ENCODE measurements around the gene SUSD2. TPM values are rescaled to one million over a fixed set of nuclear protein-coding genes. Genes with fewer than 3 reads are reported as not detected.

The SUSD2 gene
- total RNA-seq, 1 experiment from 2014 or later = 0.26 TPM

DNA sequence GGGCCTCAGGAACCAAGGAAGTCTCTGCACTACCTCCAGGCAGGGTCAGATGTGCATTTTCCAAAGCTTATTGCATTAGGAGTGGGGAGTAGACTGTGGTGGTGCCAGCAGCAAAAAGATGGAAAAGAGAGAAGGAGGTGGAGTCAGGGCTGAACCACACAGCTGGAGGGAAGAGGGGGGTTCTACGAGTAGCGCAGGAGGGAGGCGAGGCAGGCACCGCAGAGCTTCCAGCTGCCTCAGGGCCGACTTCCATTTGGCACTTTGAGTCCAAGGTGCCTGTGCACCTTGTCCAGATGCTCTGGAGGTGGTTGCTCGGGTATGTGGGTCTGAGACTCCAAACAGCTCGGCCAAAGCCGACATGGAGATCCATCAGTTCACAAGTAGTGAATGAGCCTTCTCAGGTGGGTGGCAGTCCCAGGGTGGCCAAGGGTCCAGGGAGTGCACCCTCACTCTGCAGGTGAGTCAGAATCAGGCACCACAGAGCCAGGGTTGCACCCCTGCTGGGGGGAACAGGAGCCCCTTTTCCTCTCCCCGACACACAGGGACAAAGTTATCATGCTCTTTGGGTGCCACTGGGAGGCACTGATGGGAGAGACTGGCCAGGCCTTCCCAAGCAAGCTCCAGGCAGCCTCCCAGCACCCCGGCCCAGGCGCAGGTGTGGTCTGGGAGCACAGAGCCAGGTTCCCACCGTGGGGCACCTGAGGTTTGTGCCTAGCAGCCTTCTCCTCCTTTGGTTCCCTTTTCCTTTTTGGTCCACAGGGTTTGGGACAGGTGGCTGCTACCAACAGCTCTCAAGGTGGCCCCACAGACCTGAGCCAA is 33.4 kb downstream of the SUSD2 start:
- H3K9ac ChIP-seq (ENCODE audit: low read length) = no peak overlapping the region

GRCh38 chr22:24216541-24217209 is 35.4 kb downstream of the SUSD2 start:
- Histone ChIP-seq H3K4me2 (ENCODE audit: low read depth, low read length, poor library complexity, severe bottlenecking) (no peak overlapping the region), H3K9me2 (replicated peaks; ENCODE audit: insufficient read depth, low read length) (no peaks in the 10 kb centered on the region), H3K36me3 (ENCODE audit: insufficient read depth, low read length) (no peaks in the 10 kb centered on the region), H2AFZ (ENCODE audit: low read length) (no peak overlapping the region), H3K9ac (ENCODE audit: low read length) (no peak overlapping the region), H3K27me3 (ENCODE audit: low read length) (no peaks in the 10 kb centered on the region), H3K4me1 (ENCODE audit: low read length) (peaks cover 5% of the 10 kb centered on the region), H3K27ac (ENCODE audit: low read length) (no peak overlapping the region), H3K4me3 (ENCODE audit: low read length) (no peak overlapping the region), H3K79me2 (ENCODE audit: low read length) (no peaks in the 10 kb centered on the region), H4K20me1 (ENCODE audit: insufficient read depth, low read depth, low read length) (no peaks in the 10 kb centered on the region), H3K9me3 (ENCODE audit: low read length) (no peaks in the 10 kb centered on the region)
- DNase-seq = no peak

More for the DNA sequence above, 33.4 kb downstream of the SUSD2 start:
- Histone ChIP-seq H3K36me3 (ENCODE audit: insufficient read depth, low read length) (no peaks in the 10 kb centered on the region), H3K4me3 (ENCODE audit: low read length) (no peak overlapping the region), H4K20me1 (ENCODE audit: insufficient read depth, low read depth, low read length) (no peaks in the 10 kb centered on the region), H3K27me3 (ENCODE audit: low read length) (no peaks in the 10 kb centered on the region), H3K4me1 (ENCODE audit: low read length) (peaks cover 5% of the 10 kb centered on the region), H3K27ac (ENCODE audit: low read length) (no peak overlapping the region), H3K9me3 (ENCODE audit: low read length) (no peaks in the 10 kb centered on the region), H3K9me2 (replicated peaks; ENCODE audit: insufficient read depth, low read length) (no peaks in the 10 kb centered on the region), H2AFZ (ENCODE audit: low read length) (no peak overlapping the region), H3K4me2 (ENCODE audit: low read depth, low read length, poor library complexity, severe bottlenecking) (no peak overlapping the region), H3K79me2 (ENCODE audit: low read length) (no peaks in the 10 kb centered on the region)
- no peak for DNase-seq

- no peaks in the 10 kb centered on the region for H3K79me2 ChIP-seq (ENCODE audit: low read length)
- no peak for DNase-seq
- no peak overlapping the region for H3K4me3 ChIP-seq (ENCODE audit: low read length)
- no peaks in the 10 kb centered on the region for H3K27me3 ChIP-seq (ENCODE audit: low read length)
- H4K20me1 ChIP-seq (ENCODE audit: insufficient read depth, low read depth, low read length) = no peaks in the 10 kb centered on the region
- H3K4me2 ChIP-seq (ENCODE audit: low read depth, low read length, poor library complexity, severe bottlenecking) = no peak overlapping the region
- no peaks in the 10 kb centered on the region for H3K9me3 ChIP-seq (ENCODE audit: low read length)
- H3K9me2 ChIP-seq (replicated peaks; ENCODE audit: insufficient read depth, low read length) = no peaks in the 10 kb centered on the region
- no peak overlapping the region for H2AFZ ChIP-seq (ENCODE audit: low read length)
- H3K27ac ChIP-seq (ENCODE audit: low read length) = no peak overlapping the region
- H3K9ac ChIP-seq (ENCODE audit: low read length) = no peak overlapping the region
- no peaks in the 10 kb centered on the region for H3K4me1 ChIP-seq (ENCODE audit: low read length)
- H3K36me3 ChIP-seq (ENCODE audit: insufficient read depth, low read length) = no peaks in the 10 kb centered on the region
Measured at GRCh38 chr22:24217384-24217783, 36.1 kb downstream of the SUSD2 start.

DNA sequence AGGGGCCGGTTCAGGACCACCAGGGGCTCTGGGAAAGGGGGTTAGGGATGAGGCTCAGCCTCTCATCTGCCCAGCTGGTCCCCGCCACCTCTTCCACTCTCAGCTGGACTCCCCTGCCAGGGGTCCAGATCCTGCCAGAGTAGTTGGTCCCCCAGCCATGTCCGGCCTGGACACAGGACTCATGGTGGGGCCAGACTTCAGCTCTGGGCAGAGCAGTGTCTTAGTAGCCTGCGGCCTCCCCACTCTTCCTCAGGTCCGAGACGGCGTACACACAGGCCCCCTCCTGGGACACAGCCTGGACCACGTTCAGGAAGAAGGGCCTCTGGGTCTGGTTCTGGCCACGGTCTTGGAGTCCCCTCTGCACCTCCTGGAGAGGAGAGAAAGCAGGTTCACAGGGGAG is 38.5 kb downstream of the SUSD2 start:
- no peaks in the 10 kb centered on the region for H3K9me2 ChIP-seq (replicated peaks; ENCODE audit: insufficient read depth, low read length)
- H3K27me3 ChIP-seq (ENCODE audit: low read length) = no peaks in the 10 kb centered on the region
- H2AFZ ChIP-seq (ENCODE audit: low read length) = no peak overlapping the region
- H3K79me2 ChIP-seq (ENCODE audit: low read length) = no peaks in the 10 kb centered on the region
- no peaks in the 10 kb centered on the region; the same call in 1 of the 2 replicates for H3K9me3 ChIP-seq (ENCODE audit: low read length)
- H3K4me3 ChIP-seq (ENCODE audit: low read length) = no peak overlapping the region
- no peaks in the 10 kb centered on the region for H3K36me3 ChIP-seq (ENCODE audit: insufficient read depth, low read length)
- H3K27ac ChIP-seq (ENCODE audit: low read length) = no peak overlapping the region
- DNase-seq = no peak
- H3K4me2 ChIP-seq (ENCODE audit: low read depth, low read length, poor library complexity, severe bottlenecking) = no peak overlapping the region
- no peak overlapping the region for H3K9ac ChIP-seq (ENCODE audit: low read length)
- H3K4me1 ChIP-seq (ENCODE audit: low read length) = no peaks in the 10 kb centered on the region
- no peaks in the 10 kb centered on the region for H4K20me1 ChIP-seq (ENCODE audit: insufficient read depth, low read depth, low read length)

- Histone ChIP-seq H3K36me3 (ENCODE audit: insufficient read depth, low read length) (no peaks in the 10 kb centered on the region), H3K27me3 (ENCODE audit: low read length) (no peaks in the 10 kb centered on the region)
Measured at GRCh38 chr22:24224468-24224867, 43.2 kb downstream of the SUSD2 start.

DNA sequence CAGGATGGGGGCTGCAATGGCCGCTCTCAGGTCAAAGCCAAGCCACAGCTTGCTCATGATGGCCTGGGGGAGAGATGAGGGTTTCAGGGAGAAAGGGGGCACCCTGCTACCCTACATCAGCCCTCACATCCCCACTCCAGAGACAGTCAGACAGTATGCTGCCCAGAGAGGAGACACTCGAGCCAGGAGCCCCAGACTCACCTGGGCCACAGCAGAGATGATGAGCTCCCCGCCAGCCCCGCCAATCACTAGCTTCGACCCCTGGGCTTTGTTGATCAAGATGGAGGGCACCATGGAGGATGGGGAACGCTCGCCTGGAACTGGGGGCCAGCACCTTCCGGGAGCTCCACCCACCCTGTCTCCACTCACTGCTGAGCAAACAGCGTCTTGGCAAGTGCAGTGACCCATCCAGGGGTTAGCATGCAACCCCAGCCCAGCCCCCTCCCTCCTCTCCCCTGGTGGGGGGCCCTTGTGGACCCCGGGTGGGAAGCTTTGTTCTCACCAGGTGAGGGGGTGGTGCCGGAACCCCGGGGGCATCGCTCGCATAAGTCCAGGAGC is 43.8 kb downstream of the SUSD2 start:
- no peak overlapping the region for H3K27ac ChIP-seq (ENCODE audit: low read length)
- DNase-seq = no peak
- no peaks in the 10 kb centered on the region for H3K36me3 ChIP-seq (ENCODE audit: insufficient read depth, low read length)
- H3K4me2 ChIP-seq (ENCODE audit: low read depth, low read length, poor library complexity, severe bottlenecking) = no peak overlapping the region
- H4K20me1 ChIP-seq (ENCODE audit: insufficient read depth, low read depth, low read length) = no peaks in the 10 kb centered on the region
- no peaks in the 10 kb centered on the region for H3K79me2 ChIP-seq (ENCODE audit: low read length)
- H3K9me2 ChIP-seq (replicated peaks; ENCODE audit: insufficient read depth, low read length) = no peaks in the 10 kb centered on the region
- H3K9ac ChIP-seq (ENCODE audit: low read length) = no peak overlapping the region
- no peaks in the 10 kb centered on the region for H3K4me1 ChIP-seq (ENCODE audit: low read length)
- H3K27me3 ChIP-seq (ENCODE audit: low read length) = no peaks in the 10 kb centered on the region
- H3K9me3 ChIP-seq (ENCODE audit: low read length) = no peaks in the 10 kb centered on the region; the same call in 1 of the 2 replicates
- no peak overlapping the region for H3K4me3 ChIP-seq (ENCODE audit: low read length)
- no peak overlapping the region for H2AFZ ChIP-seq (ENCODE audit: low read length)

More at GRCh38 chr22:24224468-24224867, 43.2 kb downstream of the SUSD2 start:
- H3K9me3 ChIP-seq (ENCODE audit: low read length) = no peaks in the 10 kb centered on the region; the same call in 1 of the 2 replicates
- H3K4me2 ChIP-seq (ENCODE audit: low read depth, low read length, poor library complexity, severe bottlenecking) = no peak overlapping the region
- no peak overlapping the region for H3K27ac ChIP-seq (ENCODE audit: low read length)
- H3K9me2 ChIP-seq (replicated peaks; ENCODE audit: insufficient read depth, low read length) = no peaks in the 10 kb centered on the region
- no peak overlapping the region for H3K4me3 ChIP-seq (ENCODE audit: low read length)
- H3K9ac ChIP-seq (ENCODE audit: low read length) = no peak overlapping the region
- no peaks in the 10 kb centered on the region for H3K4me1 ChIP-seq (ENCODE audit: low read length)
- H4K20me1 ChIP-seq (ENCODE audit: insufficient read depth, low read depth, low read length) = no peaks in the 10 kb centered on the region
- no peak overlapping the region for H2AFZ ChIP-seq (ENCODE audit: low read length)
- no peak for DNase-seq
- H3K79me2 ChIP-seq (ENCODE audit: low read length) = no peaks in the 10 kb centered on the region

- Histone ChIP-seq H3K9ac (ENCODE audit: low read length) (no peak overlapping the region), H4K20me1 (ENCODE audit: insufficient read depth, low read depth, low read length) (no peaks in the 10 kb centered on the region), H3K9me3 (ENCODE audit: low read length) (no peaks in the 10 kb centered on the region; the same call in 1 of the 2 replicates), H3K27ac (ENCODE audit: low read length) (no peak overlapping the region), H2AFZ (ENCODE audit: low read length) (no peak overlapping the region), H3K4me3 (ENCODE audit: low read length) (no peak overlapping the region), H3K4me1 (ENCODE audit: low read length) (no peaks in the 10 kb centered on the region), H3K4me2 (ENCODE audit: low read depth, low read length, poor library complexity, severe bottlenecking) (no peak overlapping the region), H3K36me3 (ENCODE audit: insufficient read depth, low read length) (no peaks in the 10 kb centered on the region), H3K9me2 (replicated peaks; ENCODE audit: insufficient read depth, low read length) (no peaks in the 10 kb centered on the region), H3K79me2 (ENCODE audit: low read length) (no peaks in the 10 kb centered on the region), H3K27me3 (ENCODE audit: low read length) (no peaks in the 10 kb centered on the region)
- DNase-seq = no peak
Measured at GRCh38 chr22:24225951-24226350, 44.7 kb downstream of the SUSD2 start.

- no peaks in the 10 kb centered on the region for H3K4me1 ChIP-seq (ENCODE audit: low read length)
- H3K9me2 ChIP-seq (replicated peaks; ENCODE audit: insufficient read depth, low read length) = no peaks in the 10 kb centered on the region
- H3K79me2 ChIP-seq (ENCODE audit: low read length) = no peaks in the 10 kb centered on the region
- DNase-seq = peak; percentile 86
- no peak overlapping the region for H3K9ac ChIP-seq (ENCODE audit: low read length)
- H3K27me3 ChIP-seq (ENCODE audit: low read length) = no peaks in the 10 kb centered on the region
- H3K4me2 ChIP-seq (ENCODE audit: low read depth, low read length, poor library complexity, severe bottlenecking) = no peak overlapping the region
- H3K4me3 ChIP-seq (ENCODE audit: low read length) = no peak overlapping the region
- no peak overlapping the region for H3K27ac ChIP-seq (ENCODE audit: low read length)
- H3K9me3 ChIP-seq (ENCODE audit: low read length) = no peaks in the 10 kb centered on the region
- H3K36me3 ChIP-seq (ENCODE audit: insufficient read depth, low read length) = no peaks in the 10 kb centered on the region
- H4K20me1 ChIP-seq (ENCODE audit: insufficient read depth, low read depth, low read length) = no peaks in the 10 kb centered on the region
- H2AFZ ChIP-seq (ENCODE audit: low read length) = no peak overlapping the region
Measured at GRCh38 chr22:24230911-24231656, 49.8 kb downstream of the SUSD2 start.

Data from Karpas-422 (cell line).